BE2C (cell line): ENCODE measurements around the gene PGLYRP1.

Experiments used
- DNase-seq: peaks from one replicate; pipeline ENCODE4 v3.0.0-alpha.2; 2020
- H3K27me3 ChIP-seq: fragments of 250-450 bp; sonication (Bioruptor Pico); 2 replicates; pipeline ENCODE4 v1.5.1; 2020; ENCODE audit warnings: mild to moderate bottlenecking
- H3K36me3 ChIP-seq: fragments of 250-450 bp; sonication (Bioruptor Pico); 2 replicates; pipeline ENCODE4 v1.5.1; 2020; ENCODE audit warnings: mild to moderate bottlenecking
- H3K4me1 ChIP-seq: fragments of 250-450 bp; sonication (Bioruptor Pico); 2 replicates; pipeline ENCODE4 v1.5.1; 2020
- H3K4me3 ChIP-seq: 2 replicates; pipeline ENCODE4 v1.5.1; 2011; ENCODE audit warnings: low read depth, low read length
- H3K9me3 ChIP-seq: fragments of 250-450 bp; sonication (Bioruptor Pico); 2 replicates; pipeline ENCODE4 v1.5.1; 2020
- CTCF ChIP-seq: IDR thresholded peaks from 2 replicates; pipeline ENCODE4 v1.5.1; 2012; ENCODE audit warnings: mild to moderate bottlenecking, low read depth, low read length

Gene PGLYRP1

GRCh38 chr19:46002678-46003275, 20.1 kb downstream of the PGLYRP1 start:
- Histone ChIP-seq H3K27me3 (no peaks in the 10 kb centered on the region), H3K9me3 (no peaks in the 10 kb centered on the region), H3K4me3 (no peak overlapping the region), H3K4me1 (peaks cover 4% of the 10 kb centered on the region; the same call in 1 of the 2 replicates), H3K36me3 (no peaks in the 10 kb centered on the region; the same call in 1 of the 2 replicates)
- no peak for TF ChIP-seq CTCF
- no peak for DNase-seq

- Histone ChIP-seq H3K9me3 (no peaks in the 10 kb centered on the region), H3K4me3 (peak overlapping the region; percentile 54), H3K4me1 (peaks cover 4% of the 10 kb centered on the region; the same call in 1 of the 2 replicates), H3K36me3 (no peaks in the 10 kb centered on the region; the same call in 1 of the 2 replicates), H3K27me3 (no peaks in the 10 kb centered on the region)
- peak; percentile 84 for DNase-seq
- no peak for TF ChIP-seq CTCF
Observed at GRCh38 chr19:46000491-46001246, 22.2 kb downstream of the PGLYRP1 start.

GRCh38 chr19:45999653-46000121, 23.2 kb downstream of the PGLYRP1 start:
- peak overlapping the region; percentile 54 for H3K4me3 ChIP-seq
- peak; percentile 61 for DNase-seq
- H3K9me3 ChIP-seq = no peaks in the 10 kb centered on the region
- H3K36me3 ChIP-seq = no peaks in the 10 kb centered on the region; the same call in 1 of the 2 replicates
- H3K4me1 ChIP-seq = peaks cover 4% of the 10 kb centered on the region; the same call in 1 of the 2 replicates
- no peaks in the 10 kb centered on the region for H3K27me3 ChIP-seq
- TF ChIP-seq CTCF = no peak

GRCh38 chr19:45998834-45999233, 24.0 kb downstream of the PGLYRP1 start:
- Histone ChIP-seq H3K9me3 (no peaks in the 10 kb centered on the region), H3K36me3 (no peaks in the 10 kb centered on the region; the same call in 1 of the 2 replicates), H3K4me1 (peaks cover 4% of the 10 kb centered on the region; the same call in 1 of the 2 replicates), H3K27me3 (no peaks in the 10 kb centered on the region), H3K4me3 (no peak overlapping the region)
- DNase-seq = no peak
- TF ChIP-seq CTCF = no peak

- no peak overlapping the region for H3K4me3 ChIP-seq
- peaks cover 4% of the 10 kb centered on the region; the same call in 1 of the 2 replicates for H3K4me1 ChIP-seq
- H3K36me3 ChIP-seq = no peaks in the 10 kb centered on the region; the same call in 1 of the 2 replicates
- TF ChIP-seq CTCF = no peak
- DNase-seq = no peak
- H3K9me3 ChIP-seq = no peaks in the 10 kb centered on the region
- no peaks in the 10 kb centered on the region for H3K27me3 ChIP-seq
Observed at GRCh38 chr19:45996933-45997332, 25.9 kb downstream of the PGLYRP1 start.
